H1 (cell line): ENCODE data around the gene THADA. TPM values are rescaled to one million over a fixed set of nuclear protein-coding genes. Genes with fewer than 3 reads are reported as not detected.

Experiments
- CTCF ChIA-PET: fragments of 300-600 bp; sonication (Branson Sonifier 250); formaldehyde crosslinking; loops from one replicate; lab custom pipeline; 2021; ENCODE audit not compliant: partially characterized antibody; lab: Charles Lee
- POLR2A ChIA-PET: fragments of 300-600 bp; sonication (Branson Sonifier 250); formaldehyde crosslinking; loops from one replicate; lab custom pipeline; 2021; ENCODE audit warnings: inconsistent platforms; ENCODE audit not compliant: partially characterized antibody; lab: Charles Lee
- DNase-seq, 2 experiments: peaks; one replicate each; pipeline versions ENCODE4 v3.0.0 to v3.0.0-alpha.2; 2010 to 2022; ENCODE audit warnings: low spot score in 2 of 2, low read depth in 1 of 2, mixed read lengths in 1 of 2
- FAIRE-seq: peaks from 2 replicates; lab custom pipeline; 2011; peaks lifted over from hg19 to GRCh38; lab: Jason Lieb, UNC
- H2AFZ ChIP-seq: 2 replicates; pipeline ENCODE4 v1.8.1; 2012; ENCODE audit warnings: low read length, inconsistent platforms
- H2AK5ac ChIP-seq: 2 replicates; pipeline ENCODE4 v1.6.1; 2013; ENCODE audit warnings: low read depth, low read length
- H2BK120ac ChIP-seq: replicated peaks from 2 replicates; pipeline ENCODE3; 2013; ENCODE audit warnings: low read depth, low read length, inconsistent platforms
- H2BK12ac ChIP-seq: 2 replicates; pipeline ENCODE4 v1.6.1; 2013; ENCODE audit warnings: low read depth, low read length
- H2BK15ac ChIP-seq: 2 replicates; pipeline ENCODE4 v1.6.1; 2013; ENCODE audit warnings: low read length
- H2BK20ac ChIP-seq: 2 replicates; pipeline ENCODE4 v1.6.1; 2013; ENCODE audit warnings: low read length
- H2BK5ac ChIP-seq: 2 replicates; pipeline ENCODE4 v1.6.1; 2013; ENCODE audit warnings: low read depth, low read length
- H3K14ac ChIP-seq: 2 replicates; pipeline ENCODE4 v1.6.1; 2013; ENCODE audit warnings: inconsistent platforms; ENCODE audit not compliant: insufficient read length
- H3K18ac ChIP-seq: 2 replicates; pipeline ENCODE4 v1.6.1; 2013; ENCODE audit warnings: low read length; ENCODE audit errors: extremely low read depth
- H3K23ac ChIP-seq: 2 replicates; pipeline ENCODE4 v1.6.1; 2013; ENCODE audit warnings: inconsistent platforms; ENCODE audit not compliant: insufficient read length
- H3K23me2 ChIP-seq: 2 replicates; pipeline ENCODE4 v1.6.1; 2013; ENCODE audit warnings: low read depth, low read length
- H3K27ac ChIP-seq: 2 replicates; pipeline ENCODE4 v1.6.1; 2011; ENCODE audit warnings: low read depth, low read length, inconsistent platforms
- H3K27me3 ChIP-seq, 4 experiments: replicated peaks in 1 of 4; 1 replicate in 1 of 4; 2 replicates in 3 of 4; pipeline versions ENCODE4 v1.6.1 to v1.8.1; 2011 to 2013; ENCODE audit warnings: low read length in 3 of 4, mild to moderate bottlenecking in 3 of 4, inconsistent platforms in 2 of 4, mixed read lengths in 2 of 4, moderate library complexity in 1 of 4; ENCODE audit not compliant: control insufficient read depth in 3 of 4, insufficient read depth in 3 of 4; ENCODE audit errors: extremely low read depth in 1 of 4
- H3K36me3 ChIP-seq, 4 experiments: 2 replicates each; pipeline versions ENCODE4 v1.6.1 to v1.8.1; 2011 to 2013; ENCODE audit warnings: mild to moderate bottlenecking in 4 of 4, low read length in 3 of 4, moderate library complexity in 2 of 4, control low read depth in 1 of 4, inconsistent platforms in 1 of 4; ENCODE audit not compliant: insufficient read depth in 4 of 4, control insufficient read depth in 2 of 4
- H3K4ac ChIP-seq: replicated peaks from 2 replicates; pipeline ENCODE3; 2013; ENCODE audit warnings: low read length, low read depth, mixed read lengths, inconsistent platforms; ENCODE audit not compliant: insufficient read length
- H3K4me1 ChIP-seq, 4 experiments: replicated peaks in 1 of 4; 1 replicate in 1 of 4; 2 replicates in 3 of 4; pipeline versions ENCODE4 v1.6.1 to v1.8.1; 2011 to 2013; ENCODE audit warnings: low read length in 3 of 4, inconsistent platforms in 2 of 4, mixed read lengths in 1 of 4; ENCODE audit not compliant: insufficient read depth in 4 of 4, control insufficient read depth in 3 of 4
- H3K4me2 ChIP-seq, 2 experiments: 2 replicates each; pipeline versions ENCODE4 v1.6.1 to v1.8.1; 2011 to 2013; ENCODE audit warnings: low read depth in 2 of 2, low read length in 2 of 2, control low read depth in 1 of 2, inconsistent platforms in 1 of 2, mild to moderate bottlenecking in 1 of 2; ENCODE audit not compliant: insufficient read depth in 1 of 2
- H3K4me3 ChIP-seq, 4 experiments: fragments of 200-600, 300-600 bp in 1 of 4; sonication (generic), shearing (Covaris generic), sonication (Bioruptor Twin) in 1 of 4; 2 replicates each; pipeline versions ENCODE4 v1.5.1 to v1.8.1; 2011 to 2016; ENCODE audit warnings: low read length in 4 of 4, low read depth in 3 of 4, control low read depth in 2 of 4, inconsistent platforms in 2 of 4, mild to moderate bottlenecking in 2 of 4, mixed read lengths in 1 of 4, moderate library complexity in 1 of 4; ENCODE audit not compliant: insufficient read depth in 2 of 4; ENCODE audit errors: extremely low read depth in 1 of 4
- H3K56ac ChIP-seq: replicated peaks from 2 replicates; pipeline ENCODE3; 2013; ENCODE audit warnings: low read depth, mild to moderate bottlenecking, mixed read lengths, low read length, inconsistent platforms; ENCODE audit not compliant: insufficient read length
- H3K79me1 ChIP-seq: 2 replicates; pipeline ENCODE4 v1.6.1; 2013; ENCODE audit warnings: low read depth, low read length, control low read depth
- H3K79me2 ChIP-seq, 2 experiments: 2 replicates each; pipeline versions ENCODE4 v1.6.1 to v1.8.1; 2012 to 2013; ENCODE audit warnings: low read length in 2 of 2, mild to moderate bottlenecking in 2 of 2, inconsistent platforms in 1 of 2; ENCODE audit not compliant: insufficient read depth in 2 of 2, control insufficient read depth in 1 of 2
- H3K9ac ChIP-seq, 4 experiments: replicated peaks in 1 of 4; 1 replicate in 1 of 4; 2 replicates in 3 of 4; pipeline versions ENCODE4 v1.6.1 to v1.8.1; 2011 to 2013; ENCODE audit warnings: low read depth in 3 of 4, low read length in 3 of 4, control low read depth in 2 of 4, mild to moderate bottlenecking in 2 of 4, moderate library complexity in 2 of 4, inconsistent platforms in 1 of 4; ENCODE audit errors: extremely low read depth in 1 of 4
- H3K9me3 ChIP-seq, 2 experiments: 2 replicates each; pipeline versions ENCODE4 v1.6.1 to v1.8.1; 2012 to 2013; ENCODE audit warnings: mild to moderate bottlenecking in 2 of 2, moderate library complexity in 2 of 2, control low read depth in 1 of 2, inconsistent platforms in 1 of 2, low read depth in 1 of 2, low read length in 1 of 2, mixed read lengths in 1 of 2; ENCODE audit not compliant: insufficient read depth in 2 of 2
- H4K20me1 ChIP-seq, 2 experiments: replicated peaks in 1 of 2; 2 replicates each; pipeline versions ENCODE3 to v1.8.1; 2011 to 2013; ENCODE audit warnings: inconsistent platforms in 2 of 2, low read length in 2 of 2, mild to moderate bottlenecking in 1 of 2; ENCODE audit not compliant: insufficient read depth in 2 of 2, control insufficient read depth in 1 of 2
- H4K5ac ChIP-seq: 2 replicates; pipeline ENCODE4 v1.6.1; 2013; ENCODE audit warnings: low read length, low read depth, mixed read lengths, inconsistent platforms; ENCODE audit not compliant: insufficient read length
- H4K8ac ChIP-seq: 2 replicates; pipeline ENCODE4 v1.8.0; 2013; ENCODE audit warnings: mild to moderate bottlenecking, moderate library complexity, low read length, inconsistent platforms; ENCODE audit not compliant: insufficient read depth; ENCODE audit errors: extremely low read depth
- H4K91ac ChIP-seq: replicated peaks from 2 replicates; pipeline ENCODE3; 2013; ENCODE audit warnings: low read length, mixed read lengths, inconsistent platforms; ENCODE audit not compliant: insufficient read length
- SIX5 ChIP-seq: IDR thresholded peaks from 2 replicates; pipeline ENCODE4 v1.6.1; 2011; ENCODE audit warnings: mild to moderate bottlenecking, low read depth, low read length
- polyA plus RNA-seq, 7 experiments: library from polyadenylated mRNA; depleted of rRNA in 3 of 7; stranded (reverse) in 5 of 7; unstranded in 2 of 7; fragments of >200 nt in 5 of 7; fragments of 200-250 nt in 2 of 7; gene quantifications; 1 replicate in 5 of 7; 2 replicates in 1 of 7; 4 replicates in 1 of 7; pipeline versions ENCODE4 v1.2.1 to v1.2.3, GENCODE V29; 2011 to 2013; ENCODE audit warnings: missing spikeins in 2 of 7, mixed read lengths in 2 of 7
- total RNA-seq: library from RNA; stranded (reverse); fragmentation: NEBNext Ultra II Directional; extraction: Animal tissue kit (Norgen Biotek cat#: 25700); gene quantifications from 2 replicates; pipeline ENCODE4 v1.2.1, GENCODE V29; 2021

THADA gene
- total and polyA plus RNA-seq, 2 of the 8 experiments (the other 6 are each of a cell fraction or from before 2014, with no cell fraction given), result 22.4 to 26.8 TPM

GRCh38 chr2:43420389-43420801 is 175.4 kb downstream of the THADA start:
- Histone ChIP-seq H2AK5ac (no peak overlapping the region), H2BK12ac (no peak overlapping the region), H4K5ac (no peak overlapping the region), H3K4me3 (no peak overlapping the region), H4K91ac (no peak overlapping the region), H3K23me2 (no peaks in the 10 kb centered on the region), H3K4ac (no peak overlapping the region), H3K4me1 (no peaks in the 10 kb centered on the region), H2BK20ac (no peak overlapping the region), H3K79me1 (no peaks in the 10 kb centered on the region), H3K4me2 (no peak overlapping the region), H3K27ac (no peak overlapping the region), H4K20me1 (no peaks in the 10 kb centered on the region), H3K14ac (no peak overlapping the region), H3K79me2 (no peaks in the 10 kb centered on the region), H3K23ac (no peak overlapping the region), H3K56ac (no peak overlapping the region), H2BK5ac (no peak overlapping the region), H4K8ac (no peak overlapping the region), H3K18ac (no peak overlapping the region), H2BK15ac (no peak overlapping the region), H3K36me3 (no peaks in the 10 kb centered on the region; a peak in 1 of 8 replicates), H3K27me3 (no peaks in the 10 kb centered on the region), H2BK120ac (no peak overlapping the region), H2AFZ (no peak overlapping the region), H3K9me3 (no peaks in the 10 kb centered on the region), H3K9ac (no peak overlapping the region)
- ChIA-PET POLR2A (interaction anchor here (0.7 to 1.1 kb wide), 2 partner anchors 8 to 14 kb away, joined by 3 to 4 read pairs; no protein-coding TSS in a partner anchor), CTCF (interaction anchor here (1.0 kb wide), 1 partner anchor 39 kb away, joined by 4 read pairs; no protein-coding TSS in a partner anchor)
- DNase-seq (no peak), FAIRE-seq (no peak)
- TF ChIP-seq SIX5, result no peak
